SK-N-SH (cell line): ENCODE measurements around the gene ZNF429. TPM values are rescaled to one million over a fixed set of nuclear protein-coding genes. Genes with fewer than 3 reads are reported as not detected.

Experiments
- CTCF ChIA-PET: fragments of 300-600, 350-600 bp; formaldehyde crosslinking; extraction: SDS; loops from one replicate; lab custom pipeline; 2021; lab: Yijun Ruan, JAX
- POLR2A ChIA-PET: fragments of 350-600 bp; sonication (Branson Sonifier 250); formaldehyde crosslinking; extraction: SDS; loops from one replicate; lab custom pipeline; 2020; ENCODE audit warnings: antibody characterized with exemption, inconsistent platforms; lab: Yijun Ruan, JAX
- DNase-seq: peaks from one replicate; pipeline ENCODE4 v3.0.0; 2012
- H2AFZ ChIP-seq: fragments of 200-600 bp; sonication (generic); 2 replicates; pipeline ENCODE4 v1.8.1; 2016; ENCODE audit warnings: antibody characterized with exemption, mild to moderate bottlenecking, low read depth
- H3F3A ChIP-seq: fragments of 200-600 bp; sonication (generic); replicated peaks from 2 replicates; pipeline ENCODE3; 2016; ENCODE audit warnings: antibody characterized with exemption, mild to moderate bottlenecking; ENCODE audit not compliant: insufficient read depth
- H3K27ac ChIP-seq, 2 experiments: fragments of 200-500 bp in 1 of 2; fragments of 200-600 bp in 1 of 2; sonication (Bioruptor generic) in 1 of 2; sonication (generic), shearing (Covaris generic) in 1 of 2; 2 replicates each; pipeline versions ENCODE4 v1.5.1 to v1.6.1; 2014 to 2016; ENCODE audit warnings: low read depth in 2 of 2, inconsistent platforms in 1 of 2, low read length in 1 of 2, mild to moderate bottlenecking in 1 of 2, mixed read lengths in 1 of 2
- H3K27me3 ChIP-seq: fragments of 200-600 bp; sonication (generic), shearing (Covaris generic); 2 replicates; pipeline ENCODE4 v1.6.1; 2016; ENCODE audit warnings: mixed run types; ENCODE audit not compliant: insufficient read depth
- H3K36me3 ChIP-seq, 2 experiments: fragments of 200-500 bp in 1 of 2; fragments of 200-600 bp in 1 of 2; sonication (Bioruptor generic) in 1 of 2; sonication (generic) in 1 of 2; replicated peaks in 1 of 2; 2 replicates each; pipeline versions ENCODE3 to v1.5.1; 2014 to 2016; ENCODE audit warnings: low read length in 1 of 2, mild to moderate bottlenecking in 1 of 2; ENCODE audit not compliant: insufficient read depth in 2 of 2, control insufficient read depth in 1 of 2
- H3K4me1 ChIP-seq, 2 experiments: fragments of 200-500 bp in 1 of 2; fragments of 200-600 bp in 1 of 2; sonication (Bioruptor generic) in 1 of 2; sonication (generic), shearing (Covaris generic) in 1 of 2; 2 replicates each; pipeline versions ENCODE4 v1.5.1 to v1.6.1; 2014 to 2016; ENCODE audit warnings: low read depth in 1 of 2, low read length in 1 of 2, mixed run types in 1 of 2; ENCODE audit not compliant: insufficient read depth in 2 of 2, control insufficient read depth in 1 of 2
- H3K4me2 ChIP-seq: fragments of 200-600 bp; sonication (generic), shearing (Covaris generic); 2 replicates; pipeline ENCODE4 v1.6.1; 2017; ENCODE audit warnings: mixed run types
- H3K4me3 ChIP-seq, 2 experiments: fragments of 200-500 bp in 1 of 2; fragments of 200-600 bp in 1 of 2; sonication (Bioruptor generic) in 1 of 2; sonication (generic), shearing (Covaris generic) in 1 of 2; 2 replicates each; pipeline versions ENCODE4 v1.5.1 to v1.8.1; 2014 to 2016; ENCODE audit warnings: low read depth in 2 of 2, inconsistent platforms in 1 of 2, low read length in 1 of 2, mild to moderate bottlenecking in 1 of 2, mixed read lengths in 1 of 2, moderate library complexity in 1 of 2
- H3K79me2 ChIP-seq: fragments of 200-600 bp; sonication (generic); 2 replicates; pipeline ENCODE4 v1.8.1; 2017; ENCODE audit warnings: mild to moderate bottlenecking; ENCODE audit not compliant: insufficient read depth
- H3K9ac ChIP-seq: fragments of 200-600 bp; sonication (generic); 2 replicates; pipeline ENCODE4 v1.6.1; 2017; ENCODE audit warnings: mixed run types
- H3K9me2 ChIP-seq: fragments of 200-600 bp; sonication (generic); 2 replicates; pipeline ENCODE4 v1.6.1; 2017; ENCODE audit warnings: mixed run types
- H3K9me3 ChIP-seq: fragments of 200-600 bp; sonication (generic); 2 replicates; pipeline ENCODE4 v1.6.1; 2017; ENCODE audit warnings: mixed run types, mild to moderate bottlenecking, moderate library complexity
- H4K20me1 ChIP-seq: fragments of 200-600 bp; sonication (generic); 2 replicates; pipeline ENCODE4 v1.6.1; 2017; ENCODE audit warnings: mild to moderate bottlenecking, mixed run types; ENCODE audit not compliant: insufficient read depth
- CHD2 ChIP-seq: fragments of 150-350 bp; IDR thresholded peaks from 2 replicates; pipeline ENCODE4 v1.6.1; 2018; ENCODE audit warnings: low read length; ENCODE audit not compliant: partially characterized antibody
- CTCF ChIP-seq: fragments of 200-600 bp; sonication (generic); IDR thresholded peaks from 2 replicates; pipeline ENCODE4 v1.6.1; 2017; ENCODE audit warnings: antibody characterized with exemption, mild to moderate bottlenecking, moderate library complexity
- EP300 ChIP-seq, 2 experiments: IDR thresholded peaks; 2 replicates each; pipeline versions ENCODE4 v1.4.0 to v1.6.1; 2012; ENCODE audit warnings: borderline replicate concordance in 1 of 2, low read depth in 1 of 2, low read length in 1 of 2
- EZH2phosphoT487 ChIP-seq: fragments of 200-600 bp; sonication (generic); IDR thresholded peaks from 2 replicates; pipeline ENCODE4 v1.6.1; 2017; ENCODE audit warnings: low read depth, mixed run types, mild to moderate bottlenecking, antibody characterized with exemption, moderate library complexity, borderline replicate concordance
- FOSL2 ChIP-seq: IDR thresholded peaks from 2 replicates; pipeline ENCODE4 v1.4.0; 2012; ENCODE audit warnings: low read depth, mild to moderate bottlenecking, moderate library complexity, borderline replicate concordance
- FOXJ3 ChIP-seq: sonication (generic); formaldehyde crosslinking; IDR thresholded peaks from 2 replicates; pipeline ENCODE4 v1.5.1; 2020; ENCODE audit warnings: mild to moderate bottlenecking, missing genetic modification reagents
- FOXM1 ChIP-seq: IDR thresholded peaks from 2 replicates; pipeline ENCODE4 v1.4.0; 2012; ENCODE audit warnings: low read depth, mild to moderate bottlenecking
- GATA2 ChIP-seq: sonication (generic); formaldehyde crosslinking; IDR thresholded peaks from 2 replicates; pipeline ENCODE4 v1.5.0; 2020; ENCODE audit warnings: mild to moderate bottlenecking, missing genetic modification reagents
- NFIC ChIP-seq: IDR thresholded peaks from 2 replicates; pipeline ENCODE4 v1.4.0; 2012; ENCODE audit warnings: borderline replicate concordance
- PBX3 ChIP-seq: IDR thresholded peaks from 2 replicates; pipeline ENCODE4; 2012
- RAD21 ChIP-seq: IDR thresholded peaks from 2 replicates; pipeline ENCODE4 v1.6.1; 2012; ENCODE audit warnings: mild to moderate bottlenecking, low read length
- RXRA ChIP-seq: IDR thresholded peaks from 2 replicates; pipeline ENCODE4 v1.4.0; 2012; ENCODE audit warnings: low read depth, mild to moderate bottlenecking, borderline replicate concordance
- SMC3 ChIP-seq: IDR thresholded peaks from 2 replicates; pipeline ENCODE4 v1.6.1; 2012; ENCODE audit warnings: low read depth, low read length, improper control_type of control experiment
- TCF12 ChIP-seq: IDR thresholded peaks from 2 replicates; pipeline ENCODE4 v1.4.0; 2012
- TEAD4 ChIP-seq: IDR thresholded peaks from 2 replicates; pipeline ENCODE4 v1.4.0; 2012; ENCODE audit warnings: mild to moderate bottlenecking, borderline replicate concordance; ENCODE audit not compliant: insufficient read depth
- USF2 ChIP-seq: fragments of 150-350 bp; IDR thresholded peaks from 2 replicates; pipeline ENCODE4 v1.6.1; 2017; ENCODE audit warnings: antibody characterized with exemption, low read length, low read depth, borderline replicate concordance
- YY1 ChIP-seq: IDR thresholded peaks from 2 replicates; pipeline ENCODE4 v1.4.0; 2012; ENCODE audit warnings: low read depth, mild to moderate bottlenecking
- ZBTB33 ChIP-seq: IDR thresholded peaks from 2 replicates; pipeline ENCODE4 v1.4.0; 2012; ENCODE audit warnings: low read depth, borderline replicate concordance
- WGBS: methylation state at CpG from one replicate; pipeline ENCODE4 v1.1.6; 2017; ENCODE audit warnings: low lambda C conversion rate; 5-methylcytosine and 5-hydroxymethylcytosine counted together
- polyA plus RNA-seq, 3 experiments: library from polyadenylated mRNA; depleted of rRNA; stranded (reverse); fragments of >200 nt; gene quantifications; 2 replicates each; pipeline ENCODE4 v1.2.3, GENCODE V29; 2012

The ZNF429 gene
- polyA plus RNA-seq, 1 of the 3 experiments (the other 2 are of a cell fraction), result 5.6 TPM

GRCh38 chr19:21595185-21595584 is 89.8 kb downstream of the ZNF429 start:
- no peaks in the 10 kb centered on the region for H3K27me3 ChIP-seq
- H3K79me2 ChIP-seq, result no peaks in the 10 kb centered on the region
- WGBS, result 10% methylated on average over 3 of the region's 4 CpGs
- H3K4me2 ChIP-seq, result no peak overlapping the region
- no peaks in the 10 kb centered on the region; a peak in 1 of 4 replicates for H3K4me1 ChIP-seq
- no peak for DNase-seq
- no peak overlapping the region for H3K27ac ChIP-seq
- H3K9me2 ChIP-seq, result no peaks in the 10 kb centered on the region
- H3K9me3 ChIP-seq, result no peaks in the 10 kb centered on the region
- ChIA-PET CTCF (no interaction called here), POLR2A (no interaction called here)
- H4K20me1 ChIP-seq, result no peaks in the 10 kb centered on the region
- H3F3A ChIP-seq, result no peaks in the 10 kb centered on the region
- H3K4me3 ChIP-seq, result no peak overlapping the region
- no peak overlapping the region for H2AFZ ChIP-seq
- TF ChIP-seq SMC3 (no peak), RXRA (no peak), TCF12 (no peak), FOXJ3 (no peak), CTCF (no peak), USF2 (no peak), TEAD4 (no peak), NFIC (no peak), YY1 (no peak), ZBTB33 (no peak), EP300 (IDR thresholded peaks at IDR 0.05; ENCODE audit: borderline replicate concordance in 1 of 2, low read depth in 1 of 2, low read length in 1 of 2) (no peak), FOXM1 (no peak), CHD2 (no peak), GATA2 (CRISPR knock-in tag) (no peak), PBX3 (no peak), EZH2phosphoT487 (no peak), RAD21 (no peak), FOSL2 (no peak)
- no peaks in the 10 kb centered on the region for H3K36me3 ChIP-seq
- no peak overlapping the region for H3K9ac ChIP-seq
